Measurements from ENCODE around the gene TNFRSF4.

TNFRSF4 gene

GRCh38 chr1:1162597-1163537, 51.1 kb downstream of the TNFRSF4 start:
- DNase-seq (ENCODE audit: low read depth) = no peak
- TF ChIP-seq CTCF (IDR thresholded peaks at IDR 0.05; ENCODE audit: low read depth, low read length, missing control alignments) = no peak
- no peak overlapping the region for H3K4me3 ChIP-seq (ENCODE audit: low read depth, low read length)

GRCh38 chr1:1161683-1162079, 52.3 kb downstream of the TNFRSF4 start:
- TF ChIP-seq CTCF (IDR thresholded peaks at IDR 0.05; ENCODE audit: low read depth, low read length, missing control alignments) = no peak
- no peak overlapping the region for H3K4me3 ChIP-seq (ENCODE audit: low read depth, low read length)
- no peak for DNase-seq (ENCODE audit: low read depth)
